Body of pancreas (tissue), 4 donors: ENCODE measurements around the gene GARNL3. TPM values are rescaled to one million over a fixed set of nuclear protein-coding genes. Genes with fewer than 3 reads are reported as not detected.

Experiments used
- ATAC-seq: fragments of 150-250 bp; one replicate; pipeline ENCODE4 v1.9.1; 2016
- DNase-seq, 4 donors: peaks; one replicate each; pipeline ENCODE4 v3.0.0-alpha.2; 2019
- H3K27ac ChIP-seq, 4 donors: fragments of 200-600 bp; sonication (generic); 1 replicate in 3 of 4; 2 replicates in 1 of 4; pipeline versions ENCODE4 v1.5.1 to v1.6.1; 2016 to 2019; ENCODE audit warnings: mild to moderate bottlenecking in 1 of 4, mixed read lengths in 1 of 4, moderate library complexity in 1 of 4
- H3K27me3 ChIP-seq, 2 donors: fragments of 200-600 bp; sonication (generic); one replicate each; pipeline ENCODE4 v1.6.0; 2016; ENCODE audit warnings: mild to moderate bottlenecking in 1 of 2
- H3K36me3 ChIP-seq, 2 donors: fragments of 200-600 bp; sonication (generic); replicated peaks in 1 of 2; 2 replicates each; pipeline ENCODE4 v1.5.1; 2016; ENCODE audit warnings: low read depth in 2 of 2; ENCODE audit not compliant: insufficient read depth in 1 of 2
- H3K4me1 ChIP-seq: fragments of 200-600 bp; sonication (generic); one replicate; pipeline ENCODE4 v1.6.0; 2016
- H3K4me3 ChIP-seq, 2 donors: fragments of 200-600 bp; sonication (generic); 1 replicate in 1 of 2; 2 replicates in 1 of 2; pipeline ENCODE4 v1.5.1; 2016 to 2019
- H3K9me3 ChIP-seq, 3 donors: fragments of 200-600 bp; sonication (generic); 1 replicate in 2 of 3; 2 replicates in 1 of 3; pipeline ENCODE4 v1.5.1; 2016
- CTCF ChIP-seq, 7 experiments: fragments of 450-650 bp in 4 of 7; fragments of 200-600 bp in 3 of 7; sonication (generic) in 3 of 7; IDR thresholded peaks; one replicate each; pipeline ENCODE4 v1.5.1; 2016 to 2019; ENCODE audit warnings: antibody characterized with exemption in 7 of 7
- POLR2A ChIP-seq, 3 donors: fragments of 450-650 bp; IDR thresholded peaks; one replicate each; pipeline ENCODE4 v1.6.1; 2016; ENCODE audit warnings: antibody characterized with exemption in 3 of 3, mild to moderate bottlenecking in 2 of 3
- WGBS, 2 donors: methylation state at CpG; one replicate each; pipeline ENCODE4 v1.1.5; 2017; 5-methylcytosine and 5-hydroxymethylcytosine counted together
- intact Hi-C: fragments of 100-400 bp; cut with DNase I; formaldehyde crosslinking; loops from one replicate; pipeline ENCODE4 v1.15.1; 2023
- total RNA-seq, 2 donors: library from RNA; depleted of rRNA; stranded (reverse); fragments of >200 nt; gene quantifications; one replicate each; pipeline ENCODE4 v1.1.0, GENCODE V29; 2016

Gene GARNL3
- total RNA-seq, 2 donors from 2014 or later, result 5.9 to 23.6 TPM

GRCh38 chr9:127423934-127424675 is 159.5 kb downstream of the GARNL3 start, which contains the start of gene ZNF79:
TSS of gene ZNF79 (plus strand) at chr9:127424382. CDS start at chr9:127424788, 406 bp downstream.
- TF ChIP-seq CTCF (IDR thresholded peaks at IDR 0.05) (peak in 2 of 7 experiments; percentile 9 to 24), POLR2A (IDR thresholded peaks at IDR 0.05) (peak in 2 of 3 donors; percentile 78 to 81)
- Histone ChIP-seq H3K27me3 (no peaks in the 10 kb centered on the region), H3K4me1 (peaks cover 41% of the 10 kb centered on the region), H3K27ac (peak within 1 kb of the TSS; percentile 69 to 89 (median 78)), H3K4me3 (peak within 1 kb of the TSS; percentile 50 to 69), H3K36me3 (peaks cover 0 to 2% of the 10 kb centered on the region in 2 donors), H3K9me3 (no peaks in the 10 kb centered on the region)
- whole genome bisulfite sequencing, 2 donors, result 0% methylated on average over 14 to 54 of the region's 54 CpGs
- ATAC-seq (peak; percentile 97), DNase-seq (peak; percentile 95)
- intact Hi-C loops, result no loop called here

- TF ChIP-seq CTCF (IDR thresholded peaks at IDR 0.05) (peak in 1 of 7 experiments; percentile 5), POLR2A (IDR thresholded peaks at IDR 0.05) (no peak)
- peaks cover 41% of the 10 kb centered on the region for H3K4me1 ChIP-seq
- ATAC-seq (peak; percentile 33), DNase-seq (no peak)
- 0% methylated on average over 13 of the region's 13 CpGs for WGBS, 2 donors
- H3K27ac ChIP-seq, result peak overlapping the region; percentile 69 to 89 (median 78)
- intact Hi-C loops, result no loop called here
- peaks cover 0 to 2% of the 10 kb centered on the region in 2 donors for H3K36me3 ChIP-seq
- no peaks in the 10 kb centered on the region for H3K9me3 ChIP-seq
- H3K27me3 ChIP-seq, result no peaks in the 10 kb centered on the region
- peak overlapping the region; percentile 50 to 69 for H3K4me3 ChIP-seq
Measured at GRCh38 chr9:127424676-127424999, 160.1 kb downstream of the GARNL3 start.

- DNase-seq, result no peak
- WGBS, 2 donors, result 89 to 95% methylated on average over 2 of the region's 2 CpGs
- H3K27me3 ChIP-seq, result no peaks in the 10 kb centered on the region
Measured at GRCh38 chr9:127426756-127427155, 162.2 kb downstream of the GARNL3 start.

GRCh38 chr9:127428348-127428747 is 163.8 kb downstream of the GARNL3 start:
- Histone ChIP-seq H3K4me1 (peaks cover 18% of the 10 kb centered on the region), H3K9me3 (no peaks in the 10 kb centered on the region), H3K27ac (no peak overlapping the region), H3K27me3 (no peaks in the 10 kb centered on the region), H3K4me3 (no peak overlapping the region), H3K36me3 (peaks cover 4 to 5% of the 10 kb centered on the region in 2 donors)
- TF ChIP-seq POLR2A (IDR thresholded peaks at IDR 0.05), result no peak
- no peak for TF ChIP-seq CTCF (IDR thresholded peaks at IDR 0.05)
- intact Hi-C loops, result no loop called here
- ATAC-seq (no peak), DNase-seq (no peak)
- WGBS, 2 donors, result 76 to 83% methylated on average over 3 of the region's 3 CpGs

More at GRCh38 chr9:127426756-127427155, 162.2 kb downstream of the GARNL3 start:
- Histone ChIP-seq H3K4me3 (no peak overlapping the region), H3K27ac (no peak overlapping the region), H3K36me3 (peaks cover 0 to 5% of the 10 kb centered on the region in 2 donors), H3K9me3 (no peaks in the 10 kb centered on the region), H3K4me1 (peaks cover 34% of the 10 kb centered on the region)
- ATAC-seq, result no peak
- TF ChIP-seq CTCF (IDR thresholded peaks at IDR 0.05), result no peak
- no peak for TF ChIP-seq POLR2A (IDR thresholded peaks at IDR 0.05)
- intact Hi-C loops, result no loop called here
